Gastrocnemius medialis (tissue), 4 donors: ENCODE data around the gene PPP1R18.

Source experiments
- CTCF ChIP-seq, 5 experiments: fragments of 450-650 bp in 3 of 5; fragments of 200-600 bp in 2 of 5; sonication (generic) in 2 of 5; IDR thresholded peaks in 4 of 5; conservative IDR thresholded peaks in 1 of 5; 1 replicate in 4 of 5; 2 replicates in 1 of 5; pipeline ENCODE4 v1.5.1; 2016 to 2019; ENCODE audit warnings: antibody characterized with exemption in 5 of 5, mild to moderate bottlenecking in 3 of 5, moderate library complexity in 3 of 5
- POLR2A ChIP-seq, 2 donors: fragments of 450-650 bp; IDR thresholded peaks; one replicate each; pipeline ENCODE4 v1.6.1; 2017; ENCODE audit warnings: antibody characterized with exemption in 2 of 2, mild to moderate bottlenecking in 2 of 2, moderate library complexity in 2 of 2

- TF ChIP-seq CTCF (IDR thresholded peaks at IDR 0.05 in 4 of 5, conservative IDR thresholded peaks at IDR 0.05 in 1 of 5): peak; percentile 9 to 47 (median 38)
- no peak for TF ChIP-seq POLR2A (IDR thresholded peaks at IDR 0.05)
Observed at GRCh38 chr6:30730601-30731435, 44.4 kb upstream of the PPP1R18 start.
